Cerebellar cortex (tissue), 1 donor: ENCODE measurements around the gene PNPLA2.

ENCODE experiments used
- DNase-seq: peaks from one replicate; pipeline ENCODE4 v3.0.0-alpha.2; 2015; ENCODE audit warnings: low spot score

Gene PNPLA2

GRCh38 chr11:860234-861104, 41.8 kb downstream of the PNPLA2 start:
- DNase-seq: no peak

DNA sequence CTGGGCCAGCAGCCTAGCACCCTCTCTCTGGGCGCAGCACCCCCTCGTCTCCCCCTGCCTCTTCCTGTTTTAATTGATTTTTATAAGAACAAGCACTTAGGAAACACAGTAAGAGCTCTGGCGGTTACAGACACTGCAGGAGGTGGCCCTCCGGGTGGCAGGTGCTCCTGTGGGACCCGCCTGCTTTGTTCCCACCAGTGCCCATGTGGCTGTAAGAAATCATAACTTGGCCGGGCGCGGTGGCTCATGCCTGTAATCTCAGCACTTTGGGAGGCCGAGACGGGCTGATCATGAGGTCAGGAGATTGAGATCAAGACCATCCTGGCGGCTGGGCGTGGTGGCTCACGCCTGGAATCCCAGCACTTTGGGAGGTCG, 42.4 kb downstream of the PNPLA2 start:
- DNase-seq: no peak

DNA sequence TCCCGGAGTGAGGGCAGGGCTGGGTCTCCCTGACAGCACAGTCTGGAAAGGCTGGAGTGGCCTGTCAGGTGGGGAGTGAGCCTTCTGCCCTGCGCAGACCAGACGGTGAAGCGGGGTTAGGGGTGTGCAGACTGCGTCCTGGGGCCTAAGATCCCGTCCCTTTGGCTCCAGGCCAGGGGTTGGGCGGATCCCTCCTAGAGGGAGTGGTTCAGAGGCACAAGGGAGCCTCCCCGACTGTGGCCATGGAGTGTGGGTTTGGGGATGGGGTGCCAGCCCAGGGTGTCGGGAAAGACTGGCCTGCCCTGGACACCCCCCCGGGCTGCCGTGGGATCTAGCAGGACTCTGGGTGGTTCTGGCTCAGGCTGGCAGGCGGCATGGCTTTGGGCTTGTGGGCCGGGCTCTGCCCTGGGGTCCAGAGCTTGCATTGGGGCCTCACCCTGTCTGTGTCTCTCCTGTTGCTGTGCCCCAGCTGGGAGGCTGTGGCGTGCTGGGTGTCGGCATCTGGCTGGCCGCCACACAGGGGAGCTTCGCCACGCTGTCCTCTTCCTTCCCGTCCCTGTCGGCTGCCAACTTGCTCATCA, 43.5 kb downstream of the PNPLA2 start:
- DNase-seq: peak; percentile 64

- no peak for DNase-seq
Observed at GRCh38 chr11:862696-863022, 43.9 kb downstream of the PNPLA2 start.

GRCh38 chr11:863023-863909, 44.6 kb downstream of the PNPLA2 start:
- no peak for DNase-seq

- DNase-seq: no peak
Observed at GRCh38 chr11:863910-864827, 45.5 kb downstream of the PNPLA2 start.

- DNase-seq: no peak
Observed at GRCh38 chr11:864898-865297, 46.2 kb downstream of the PNPLA2 start.

GRCh38 chr11:865462-866430, 47.0 kb downstream of the PNPLA2 start:
- no peak for DNase-seq

GRCh38 chr11:866481-866880, 47.8 kb downstream of the PNPLA2 start:
- DNase-seq: no peak

GRCh38 chr11:867856-868358, 49.2 kb downstream of the PNPLA2 start:
- no peak for DNase-seq

DNA sequence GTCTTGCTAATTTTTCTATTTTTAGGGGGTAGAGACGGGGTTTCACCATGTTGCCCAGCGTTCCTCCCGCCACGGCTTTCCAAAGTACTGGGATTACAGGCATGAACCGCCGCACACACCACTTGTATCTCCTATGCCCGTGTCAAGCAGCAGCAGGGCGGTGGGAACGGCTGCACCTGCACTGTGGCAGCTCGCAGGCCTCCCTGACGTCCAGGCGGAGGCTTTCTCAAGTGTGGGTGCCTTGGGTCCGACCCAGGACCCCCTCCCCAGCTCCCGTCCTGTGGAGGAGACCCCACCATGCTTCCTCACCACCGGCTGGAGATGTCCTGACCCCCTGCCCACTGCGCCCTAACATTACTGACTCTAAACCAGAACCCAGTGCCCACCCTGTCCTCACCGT, 49.7 kb downstream of the PNPLA2 start:
- DNase-seq: no peak

- no peak for DNase-seq
Observed at GRCh38 chr11:868802-869201, 50.1 kb downstream of the PNPLA2 start.

GRCh38 chr11:869399-870126, 50.8 kb downstream of the PNPLA2 start:
- no peak for DNase-seq

DNA sequence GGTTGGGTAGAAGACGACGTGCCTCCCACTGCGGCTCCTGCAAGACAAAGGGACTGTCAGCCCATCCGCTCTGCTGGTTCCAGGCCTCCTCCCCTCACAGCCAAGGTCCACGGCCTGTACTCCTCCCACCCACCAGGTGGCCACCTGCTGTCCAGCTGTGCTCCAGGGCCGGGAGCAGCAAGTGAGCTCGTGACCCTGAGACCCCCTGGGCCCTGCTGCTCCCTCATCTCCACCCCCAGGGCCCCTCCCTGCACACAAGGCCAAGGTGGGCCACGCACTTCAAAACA, 51.4 kb downstream of the PNPLA2 start:
- DNase-seq: no peak

- no peak for DNase-seq
Observed at GRCh38 chr11:870418-870817, 51.7 kb downstream of the PNPLA2 start.

DNA sequence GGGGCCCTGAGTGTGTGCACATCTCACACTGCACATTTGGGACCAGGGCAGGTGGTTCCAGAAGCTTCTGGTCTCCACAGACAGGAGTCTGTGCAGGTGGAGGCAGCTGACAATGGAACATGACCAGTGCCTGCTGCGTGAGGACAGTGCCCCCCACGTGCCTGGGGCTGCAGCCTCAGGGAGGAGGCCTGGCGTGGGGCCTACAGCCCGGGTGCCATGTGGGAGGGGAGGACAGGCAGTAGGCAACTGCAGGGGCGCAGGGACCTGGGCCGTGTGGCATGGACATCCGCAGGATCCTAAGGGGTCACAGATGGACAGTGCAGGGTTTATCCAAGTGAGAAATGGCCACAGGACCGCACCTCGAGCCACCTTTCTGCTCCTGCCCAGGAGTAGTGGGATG, 52.8 kb downstream of the PNPLA2 start:
- DNase-seq: no peak

- no peak for DNase-seq
Observed at GRCh38 chr11:872799-873198, 54.1 kb downstream of the PNPLA2 start.

- no peak for DNase-seq
Observed at GRCh38 chr11:873706-874105, 55.0 kb downstream of the PNPLA2 start.
